Loucy (cell line): ENCODE data around the gene SH3RF3.
"Not testable (repeated sequence)": the region's sequence is repeated elsewhere in the genome, so short reads cannot be mapped to it uniquely, and the experiment has no call there.

ENCODE experiments used
- H2AFZ ChIP-seq: fragments of 200-600 bp; sonication (generic); 2 replicates; pipeline ENCODE4 v1.6.0; 2016; ENCODE audit warnings: antibody characterized with exemption, mild to moderate bottlenecking, low read length, moderate library complexity
- H3F3A ChIP-seq: fragments of 200-600 bp; 2 replicates; pipeline ENCODE4 v1.6.0; 2016; ENCODE audit warnings: antibody characterized with exemption, low read depth, mild to moderate bottlenecking
- H3K27me3 ChIP-seq: fragments of 200-600 bp; sonication (generic); 2 replicates; pipeline ENCODE4 v1.6.1; 2014; ENCODE audit warnings: low read length, mild to moderate bottlenecking; ENCODE audit not compliant: insufficient read depth, poor library complexity, severe bottlenecking
- H3K36me3 ChIP-seq: fragments of 200-600 bp; sonication (generic); 2 replicates; pipeline ENCODE4 v1.6.1; 2016; ENCODE audit warnings: low read length; ENCODE audit not compliant: insufficient read depth
- H3K4me1 ChIP-seq: fragments of 200-600 bp; sonication (generic); 2 replicates; pipeline ENCODE4 v1.5.1; 2014; ENCODE audit warnings: low read length, mild to moderate bottlenecking; ENCODE audit not compliant: insufficient read depth, poor library complexity, severe bottlenecking
- H3K4me2 ChIP-seq: fragments of 200-600 bp; sonication (generic); 2 replicates; pipeline ENCODE4 v1.6.0; 2014; ENCODE audit warnings: antibody characterized with exemption, low read length, low read depth, mild to moderate bottlenecking; ENCODE audit not compliant: poor library complexity, severe bottlenecking
- H3K4me3 ChIP-seq: fragments of 200-600 bp; sonication (generic); 2 replicates; pipeline ENCODE4 v1.5.1; 2014; ENCODE audit warnings: low read length, mild to moderate bottlenecking, mixed read lengths; ENCODE audit not compliant: poor library complexity, severe bottlenecking
- H3K79me2 ChIP-seq: fragments of 200-600 bp; sonication (generic); 2 replicates; pipeline ENCODE4 v1.6.1; 2014; ENCODE audit warnings: low read length; ENCODE audit not compliant: insufficient read depth
- H3K9ac ChIP-seq: fragments of 200-600 bp; sonication (generic); 2 replicates; pipeline ENCODE4 v1.6.0; 2014; ENCODE audit warnings: mild to moderate bottlenecking, low read depth, low read length, moderate library complexity; ENCODE audit not compliant: poor library complexity, severe bottlenecking
- H3K9me2 ChIP-seq: fragments of 200-600 bp; sonication (generic); replicated peaks from 2 replicates; pipeline ENCODE4 v1.6.1; 2016; ENCODE audit warnings: low read depth, low read length, mixed read lengths
- H3K9me3 ChIP-seq: fragments of 200-600 bp; sonication (generic); 2 replicates; pipeline ENCODE4 v1.6.1; 2014; ENCODE audit warnings: mild to moderate bottlenecking, antibody characterized with exemption, low read length, low read depth; ENCODE audit not compliant: insufficient read depth
- H4K20me1 ChIP-seq: fragments of 200-600 bp; sonication (generic); 2 replicates; pipeline ENCODE4 v1.6.0; 2014; ENCODE audit warnings: antibody characterized with exemption, low read length, mild to moderate bottlenecking; ENCODE audit not compliant: insufficient read depth, poor library complexity, severe bottlenecking
- EZH2phosphoT487 ChIP-seq: fragments of 200-600 bp; IDR thresholded peaks from 2 replicates; pipeline ENCODE4 v1.6.1; 2018; ENCODE audit warnings: antibody characterized with exemption, mild to moderate bottlenecking, moderate library complexity, borderline replicate concordance
- TF ChIP-seq, protein P1 (sequence below): fragments of 200-600 bp; sonication (generic); conservative IDR thresholded peaks from 2 replicates; pipeline ENCODE4 v1.5.1; 2014; ENCODE audit warnings: mild to moderate bottlenecking, antibody characterized with exemption, low read length

SH3RF3 gene

DNA sequence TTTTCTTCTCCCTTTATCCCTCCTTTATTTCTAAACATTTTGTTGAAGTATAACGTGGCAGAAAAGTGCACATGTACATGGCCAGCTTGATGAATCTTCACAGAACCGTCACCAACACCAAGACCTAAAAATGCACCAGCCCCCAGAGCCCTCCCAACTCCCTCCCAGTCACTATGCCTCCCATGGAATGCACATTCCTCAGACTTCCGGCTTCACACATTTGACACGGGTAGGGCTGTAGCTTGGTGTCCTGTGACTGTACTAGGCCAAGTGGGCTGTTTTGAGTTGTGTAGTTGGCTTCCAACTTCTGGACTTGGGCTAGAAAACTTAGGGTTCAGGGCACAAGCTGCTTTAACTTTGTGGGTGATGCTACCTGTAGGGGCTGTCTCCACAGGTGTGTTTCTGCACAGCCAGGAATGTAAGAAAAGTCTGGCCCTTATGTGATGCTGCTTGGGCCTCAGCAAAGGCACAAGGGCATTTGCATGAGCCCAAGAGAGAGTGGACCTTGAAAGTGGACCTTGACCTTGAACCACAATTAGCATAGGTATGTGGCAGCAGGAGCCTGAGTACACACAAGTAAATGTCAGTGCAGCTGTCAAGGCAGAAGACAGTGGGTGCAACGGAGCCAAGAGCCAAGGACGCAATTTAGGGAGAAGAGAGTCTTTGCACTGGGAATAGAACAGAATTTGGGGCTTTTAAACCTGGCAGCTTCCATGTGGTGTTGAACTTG lies 406.4 kb downstream of the SH3RF3 start:
- TF ChIP-seq EZH2phosphoT487 = no peak
- TF ChIP-seq, protein P1, sequence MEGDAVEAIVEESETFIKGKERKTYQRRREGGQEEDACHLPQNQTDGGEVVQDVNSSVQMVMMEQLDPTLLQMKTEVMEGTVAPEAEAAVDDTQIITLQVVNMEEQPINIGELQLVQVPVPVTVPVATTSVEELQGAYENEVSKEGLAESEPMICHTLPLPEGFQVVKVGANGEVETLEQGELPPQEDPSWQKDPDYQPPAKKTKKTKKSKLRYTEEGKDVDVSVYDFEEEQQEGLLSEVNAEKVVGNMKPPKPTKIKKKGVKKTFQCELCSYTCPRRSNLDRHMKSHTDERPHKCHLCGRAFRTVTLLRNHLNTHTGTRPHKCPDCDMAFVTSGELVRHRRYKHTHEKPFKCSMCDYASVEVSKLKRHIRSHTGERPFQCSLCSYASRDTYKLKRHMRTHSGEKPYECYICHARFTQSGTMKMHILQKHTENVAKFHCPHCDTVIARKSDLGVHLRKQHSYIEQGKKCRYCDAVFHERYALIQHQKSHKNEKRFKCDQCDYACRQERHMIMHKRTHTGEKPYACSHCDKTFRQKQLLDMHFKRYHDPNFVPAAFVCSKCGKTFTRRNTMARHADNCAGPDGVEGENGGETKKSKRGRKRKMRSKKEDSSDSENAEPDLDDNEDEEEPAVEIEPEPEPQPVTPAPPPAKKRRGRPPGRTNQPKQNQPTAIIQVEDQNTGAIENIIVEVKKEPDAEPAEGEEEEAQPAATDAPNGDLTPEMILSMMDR = no peak
- Histone ChIP-seq H3K9me3 (no peaks in the 10 kb centered on the region), H3K9ac (no peak overlapping the region), H2AFZ (no peak overlapping the region), H3K27me3 (no peaks in the 10 kb centered on the region), H3K36me3 (no peaks in the 10 kb centered on the region), H3K79me2 (no peaks in the 10 kb centered on the region), H3K9me2 (no peaks in the 10 kb centered on the region), H3F3A (no peaks in the 10 kb centered on the region), H3K4me1 (no peaks in the 10 kb centered on the region), H3K4me3 (no peak overlapping the region), H3K4me2 (no peak overlapping the region), H4K20me1 (no peaks in the 10 kb centered on the region)

DNA sequence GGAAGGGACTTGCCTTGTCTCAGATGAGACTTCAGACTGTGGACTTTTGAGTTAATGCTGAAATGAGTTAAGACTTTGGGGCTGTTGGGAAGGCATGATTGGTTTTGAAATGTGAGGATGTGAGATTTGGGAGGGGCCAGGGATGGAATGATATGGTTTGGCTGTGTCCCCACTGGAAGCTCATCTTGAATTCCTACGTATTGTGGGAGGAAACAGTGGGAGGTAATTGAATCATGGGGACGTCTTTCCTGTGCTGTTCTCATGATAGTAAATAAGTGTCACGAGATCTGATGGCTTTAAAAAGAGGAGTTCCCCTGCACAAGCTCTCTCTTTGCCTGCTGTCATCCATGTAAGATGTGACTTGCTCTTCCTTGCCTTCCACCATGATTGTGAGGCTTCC lies 407.6 kb downstream of the SH3RF3 start:
- H2AFZ ChIP-seq, H3K4me1 ChIP-seq, H3K79me2 ChIP-seq, H3K9me3 ChIP-seq, H3K36me3 ChIP-seq, H3F3A ChIP-seq, H3K9ac ChIP-seq, H3K27me3 ChIP-seq, H3K4me2 ChIP-seq, H3K9me2 ChIP-seq, H4K20me1 ChIP-seq, H3K4me3 ChIP-seq: not testable (repeated sequence)

DNA sequence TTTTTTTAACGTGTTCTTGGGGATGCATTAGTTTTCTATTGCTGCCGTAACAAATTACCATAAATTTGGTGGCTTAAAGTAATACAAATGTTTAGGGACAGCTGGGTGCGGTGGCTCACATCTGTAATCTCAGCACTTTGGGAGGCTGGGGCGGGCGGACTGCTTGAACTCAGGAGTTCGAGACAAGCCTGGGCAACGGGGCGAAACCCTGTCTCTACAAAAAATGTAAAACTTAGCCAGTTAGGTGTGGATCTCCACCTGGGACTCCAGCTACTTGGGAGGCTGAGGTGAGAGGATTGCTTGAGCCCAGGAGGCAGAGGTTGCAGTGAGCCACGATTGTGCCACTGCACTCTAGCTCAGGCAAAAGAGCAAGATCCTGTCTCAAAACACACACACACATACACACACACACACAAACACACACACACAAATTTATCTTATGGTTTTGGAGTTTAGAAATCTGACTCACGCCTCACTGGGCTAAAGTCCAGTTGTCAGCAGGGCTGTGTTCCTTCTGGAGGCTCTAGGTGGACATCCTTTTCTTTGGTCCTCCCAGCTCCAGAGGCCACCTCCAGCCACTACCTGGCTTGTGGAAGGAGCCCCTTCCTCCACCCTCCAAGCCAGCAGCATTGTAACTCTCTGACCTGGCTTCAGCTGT lies 408.7 kb downstream of the SH3RF3 start:
- Histone ChIP-seq H3K4me3 (no peak overlapping the region), H2AFZ (no peak overlapping the region), H4K20me1 (no peaks in the 10 kb centered on the region), H3K4me1 (no peaks in the 10 kb centered on the region), H3K9me2 (no peaks in the 10 kb centered on the region), H3K27me3 (no peaks in the 10 kb centered on the region), H3K36me3 (no peaks in the 10 kb centered on the region), H3F3A (no peaks in the 10 kb centered on the region), H3K9ac (no peak overlapping the region), H3K4me2 (no peak overlapping the region), H3K9me3 (no peaks in the 10 kb centered on the region), H3K79me2 (no peaks in the 10 kb centered on the region)
- TF ChIP-seq, protein P1 = no peak
- TF ChIP-seq EZH2phosphoT487 = no peak

DNA sequence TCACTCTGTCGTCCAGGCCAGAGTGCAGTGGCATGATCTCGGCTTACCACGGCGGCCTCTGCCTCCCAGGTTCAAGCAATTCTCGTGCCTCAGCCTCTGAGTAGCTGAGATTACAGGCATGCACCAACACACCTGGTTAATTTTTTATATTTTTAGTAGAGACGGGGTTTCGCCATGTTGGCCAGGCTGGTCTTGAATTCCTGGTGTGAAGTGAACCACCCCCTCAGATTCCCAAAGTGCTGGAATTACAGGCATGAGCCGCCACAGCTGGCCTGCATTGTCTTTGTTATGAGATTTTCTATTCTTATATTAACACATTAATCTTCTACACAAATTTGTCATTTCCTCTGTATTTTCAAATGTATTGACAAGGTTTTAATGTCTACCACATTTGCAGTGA lies 409.5 kb downstream of the SH3RF3 start:
- H3K4me2 ChIP-seq = no peak overlapping the region

More for the DNA sequence above, 409.5 kb downstream of the SH3RF3 start:
- H3K9ac ChIP-seq = no peak overlapping the region
- no peaks in the 10 kb centered on the region for H4K20me1 ChIP-seq
- H3K79me2 ChIP-seq = no peaks in the 10 kb centered on the region
- H3K4me1 ChIP-seq = no peaks in the 10 kb centered on the region
- H3K36me3 ChIP-seq = no peaks in the 10 kb centered on the region
- H3K4me3 ChIP-seq = no peak overlapping the region
- H3K9me2 ChIP-seq = no peaks in the 10 kb centered on the region
- no peaks in the 10 kb centered on the region for H3F3A ChIP-seq
- no peak overlapping the region for H2AFZ ChIP-seq
- H3K27me3 ChIP-seq = no peaks in the 10 kb centered on the region
- H3K9me3 ChIP-seq = no peaks in the 10 kb centered on the region
- TF ChIP-seq, protein P1 = no peak
- TF ChIP-seq EZH2phosphoT487 = no peak
